Measurements from ENCODE around the gene MIF.
"Not testable (repeated sequence)": the region's sequence is repeated elsewhere in the genome, so short reads cannot be mapped to it uniquely, and the experiment has no call there.

The MIF gene

DNA sequence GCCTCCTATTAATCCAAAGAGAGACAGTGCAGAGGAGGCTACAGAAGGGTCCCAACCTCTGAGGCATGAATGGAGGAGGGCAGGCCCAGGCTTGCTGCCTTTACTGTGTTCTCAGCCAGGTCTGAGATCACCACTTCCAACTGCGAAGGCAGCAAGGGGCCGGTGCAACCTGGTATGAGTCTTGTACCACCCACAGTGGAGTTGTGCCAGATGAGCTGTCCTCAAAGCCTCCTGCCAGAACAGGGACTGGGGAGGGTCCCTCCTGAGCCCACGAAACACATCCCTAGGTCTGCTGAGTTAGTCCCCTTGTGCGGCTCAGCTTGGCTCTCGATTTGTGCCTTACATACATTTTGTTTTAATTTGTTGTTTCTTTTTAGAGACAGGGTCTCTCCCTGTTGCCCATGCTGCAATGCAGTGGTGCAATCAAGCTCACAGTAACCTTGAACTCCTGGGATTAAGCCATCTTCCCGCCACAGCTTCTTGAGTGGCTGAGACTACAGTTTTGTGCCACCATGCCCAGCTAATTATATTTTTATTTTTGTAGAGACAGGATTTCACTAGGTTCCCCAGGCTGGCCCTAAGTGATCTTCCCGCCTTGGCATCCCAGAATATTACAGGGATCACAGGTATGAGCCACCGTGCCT, 9.3 kb downstream of the MIF start:
- no peak for DNase-seq

GRCh38 chr22:23904573-23905254, 10.5 kb downstream of the MIF start:
- DNase-seq, result no peak

DNA sequence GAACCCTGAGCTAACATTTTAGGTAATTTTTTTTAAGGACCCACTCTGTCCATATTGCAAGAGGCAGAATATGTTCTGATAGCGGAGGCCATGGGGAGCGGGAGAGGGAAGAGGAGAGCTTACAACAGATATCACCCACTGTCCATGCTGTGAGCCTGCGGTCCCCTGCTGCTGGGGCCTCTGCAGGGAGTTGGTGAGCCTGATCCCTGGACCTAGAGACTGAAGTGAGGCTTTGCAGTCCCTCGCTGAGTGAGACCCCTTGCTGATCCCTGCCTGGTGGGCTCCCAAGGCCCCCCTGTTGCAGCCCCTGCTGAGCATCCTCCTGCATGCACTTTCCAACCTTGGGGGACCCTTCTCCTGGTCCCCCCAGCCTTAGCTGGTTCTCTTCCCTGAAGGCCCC, 12.5 kb downstream of the MIF start:
- no peak for DNase-seq

- not testable (repeated sequence) for DNase-seq
Observed at GRCh38 chr22:23907423-23907822, 13.2 kb downstream of the MIF start.

DNA sequence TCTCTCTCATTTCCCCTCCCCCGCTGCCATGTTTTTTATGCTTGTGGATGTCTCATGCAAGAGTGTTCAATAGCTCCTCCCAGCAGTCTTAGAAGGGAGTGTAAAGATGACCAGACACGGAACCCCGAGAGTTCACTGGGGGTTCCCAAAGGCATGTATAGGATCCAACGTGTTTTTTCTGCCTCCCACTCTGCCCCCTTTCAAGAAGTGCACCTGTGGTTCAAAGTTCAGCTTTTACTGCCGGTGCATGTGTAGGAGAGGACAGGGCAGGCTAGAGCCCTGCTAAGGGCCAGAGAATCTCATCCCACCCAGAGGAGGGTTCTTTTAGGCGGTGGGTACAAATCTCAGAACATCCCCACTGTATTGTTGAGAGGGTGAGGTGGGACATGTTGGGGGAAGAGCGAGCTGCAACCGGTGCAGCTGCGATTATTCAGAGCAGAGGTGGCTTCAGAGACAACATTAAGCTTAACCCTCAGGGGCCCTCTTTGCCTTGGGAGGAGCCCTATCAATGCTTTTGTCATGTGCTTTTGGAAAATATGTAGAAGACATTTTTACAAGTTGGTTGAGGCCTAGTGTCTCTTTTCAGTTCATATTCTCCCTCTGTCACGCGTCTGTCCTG, 14.5 kb downstream of the MIF start:
- DNase-seq, result no peak

- no peak for DNase-seq
Observed at GRCh38 chr22:23909296-23909898, 15.2 kb downstream of the MIF start.

DNA sequence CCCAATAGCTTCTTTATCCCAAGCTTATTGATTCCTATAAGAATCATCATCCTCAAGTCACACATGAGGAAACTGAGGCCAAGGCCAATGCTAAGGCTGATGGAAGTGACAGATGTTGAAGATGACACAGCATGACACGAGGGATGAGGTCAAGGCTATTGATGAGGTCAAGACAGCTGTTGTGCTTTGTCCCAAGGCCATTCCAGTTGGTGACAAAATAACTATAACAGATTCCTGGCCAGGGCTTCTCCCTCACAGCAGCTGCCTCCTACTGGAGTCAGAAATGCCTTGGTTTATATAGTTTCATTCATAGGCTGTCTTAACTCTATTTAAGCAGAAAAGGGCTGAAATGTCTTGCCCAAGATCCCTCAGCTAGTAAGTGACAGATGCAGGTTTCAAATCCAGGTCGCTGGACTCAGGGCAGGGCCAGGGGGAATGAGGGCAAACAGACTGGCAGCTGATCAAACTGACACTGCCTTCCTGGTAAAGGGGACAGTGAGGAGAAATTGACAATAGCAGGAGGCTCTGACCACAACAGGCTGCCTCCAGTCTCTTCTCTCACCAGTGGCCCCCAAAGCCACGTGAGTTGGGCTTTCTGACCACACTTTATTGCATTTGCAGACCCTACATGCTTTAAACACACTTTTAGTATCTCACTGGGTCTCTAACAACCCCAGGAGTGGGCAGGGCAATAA, 16.5 kb downstream of the MIF start:
- no peak for DNase-seq

DNA sequence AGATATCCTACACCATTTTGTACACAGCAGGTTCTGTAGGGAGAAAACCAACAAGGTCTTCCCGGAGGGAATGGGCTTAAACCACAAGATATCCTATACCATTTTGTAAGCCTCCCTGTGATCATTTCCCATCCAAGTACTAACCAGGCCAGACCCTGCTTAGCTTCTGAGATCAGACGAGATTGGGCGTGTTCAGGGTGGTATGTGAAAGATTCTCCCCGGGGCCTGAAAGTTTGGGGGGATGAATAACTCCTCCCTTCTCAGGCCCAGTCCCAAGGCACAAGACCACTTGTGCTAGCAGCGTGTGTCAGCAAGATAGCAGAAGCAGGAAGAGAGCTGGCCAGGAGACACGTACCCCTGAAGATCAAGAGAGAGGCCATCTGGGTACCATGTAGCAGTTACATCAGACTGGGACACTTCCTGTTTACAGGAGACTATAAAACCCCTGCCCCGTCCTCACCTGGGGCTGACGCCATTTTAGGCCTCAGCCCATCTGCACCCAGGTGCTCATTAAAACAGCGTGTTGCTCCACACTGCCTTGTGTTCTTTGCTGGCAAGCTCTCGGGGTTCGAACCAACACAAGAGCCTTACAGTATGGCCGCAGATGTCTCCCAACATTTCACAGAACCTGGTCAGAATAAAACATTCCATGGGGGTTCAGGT, 17.3 kb downstream of the MIF start:
- DNase-seq, result no peak

- no peak for DNase-seq
Observed at GRCh38 chr22:23912293-23912903, 18.2 kb downstream of the MIF start.

- DNase-seq, result no peak
Observed at GRCh38 chr22:23913306-23913660, 19.1 kb downstream of the MIF start.

- peak; percentile 100 for DNase-seq
Observed at GRCh38 chr22:23913661-23914353, 19.6 kb downstream of the MIF start.

- no peak for DNase-seq
Observed at GRCh38 chr22:23915290-23915689, 21.1 kb downstream of the MIF start.

DNA sequence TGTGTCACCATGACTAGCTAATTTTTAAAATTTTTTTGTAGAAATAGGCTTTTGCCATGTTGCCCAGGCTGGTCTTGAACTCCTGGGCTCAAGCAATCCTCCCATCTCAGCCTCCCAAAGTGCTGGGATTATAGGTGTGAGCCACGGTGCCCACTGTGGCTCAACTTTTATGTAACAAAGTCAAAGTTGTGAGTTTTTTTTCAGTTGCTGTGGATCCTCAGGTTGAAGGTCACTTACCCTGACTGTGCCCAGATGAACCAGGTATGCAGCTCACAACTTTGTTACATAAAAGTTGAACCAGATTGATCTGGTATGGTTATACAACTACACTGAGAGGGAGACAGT, 26.1 kb downstream of the MIF start:
- not testable (repeated sequence) for DNase-seq

GRCh38 chr22:23921586-23922201, 27.5 kb downstream of the MIF start:
- DNase-seq, result not testable (repeated sequence)

DNA sequence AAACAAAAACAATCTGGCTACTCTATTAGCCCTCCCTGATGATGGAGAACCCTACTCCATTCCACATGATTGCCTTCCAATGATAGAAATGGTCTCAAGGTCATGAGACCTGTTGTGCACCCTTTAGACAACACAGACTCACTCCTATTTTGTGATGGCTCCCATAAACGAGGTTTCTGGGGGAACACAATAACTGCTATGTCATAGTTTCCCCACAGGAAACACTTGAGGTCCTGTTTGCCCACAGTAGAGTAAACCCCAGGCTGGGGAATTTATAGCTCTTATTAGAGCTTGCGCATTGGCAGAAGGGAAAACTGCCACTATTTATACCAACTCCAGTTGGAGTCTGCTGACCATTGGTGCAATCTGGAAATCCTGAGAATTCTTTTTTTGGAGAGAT, 28.7 kb downstream of the MIF start:
- no peak for DNase-seq

DNA sequence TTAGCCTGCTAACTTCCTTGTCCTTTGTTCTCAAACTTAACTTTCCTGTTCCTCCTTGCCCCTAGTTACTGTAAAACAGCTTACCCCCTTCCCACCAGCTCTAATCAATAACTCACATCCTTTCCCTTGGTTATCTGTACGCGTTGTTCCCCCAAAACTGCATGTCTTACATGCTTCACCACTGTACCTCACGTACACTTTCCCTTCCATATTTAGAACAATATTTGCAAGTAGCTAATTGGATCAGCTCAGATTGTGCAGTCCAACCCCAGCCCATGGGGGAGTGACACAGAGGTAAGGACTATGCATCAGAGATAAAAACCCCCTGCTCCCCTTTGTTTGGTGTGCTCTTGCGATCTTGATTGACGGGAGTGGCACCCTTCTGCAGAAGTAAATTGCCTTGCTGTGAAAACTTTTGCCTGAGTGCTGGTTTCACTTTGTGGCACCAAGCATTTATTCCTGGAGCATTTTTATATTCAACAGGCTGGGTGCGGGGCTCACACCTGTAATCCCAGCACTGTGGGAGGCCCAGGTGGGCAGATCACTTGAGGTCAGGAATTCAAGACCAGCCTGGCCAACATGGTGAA, 30.9 kb downstream of the MIF start:
- DNase-seq, result no peak

DNA sequence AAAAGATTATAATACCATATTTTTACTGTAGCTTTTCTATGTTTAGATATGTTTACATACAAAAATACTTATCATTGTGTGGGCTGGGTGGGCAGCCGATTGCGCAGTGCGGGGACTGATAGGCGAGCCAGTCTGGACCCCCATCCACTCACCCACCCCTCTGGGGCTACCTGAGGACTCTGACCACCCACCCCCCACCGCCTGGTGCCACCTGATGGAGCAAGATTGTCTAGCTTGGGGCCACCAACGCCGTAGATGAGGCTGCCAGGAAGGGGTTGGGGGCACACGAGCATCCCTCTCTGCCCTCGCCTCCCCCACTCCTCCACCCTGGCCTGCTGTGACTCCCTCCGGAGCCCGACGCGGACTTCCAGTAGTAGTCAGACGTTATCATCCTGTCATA, 32.4 kb downstream of the MIF start:
- DNase-seq, result no peak

- DNase-seq, result no peak
Observed at GRCh38 chr22:23938328-23939016, 44.3 kb downstream of the MIF start.

DNA sequence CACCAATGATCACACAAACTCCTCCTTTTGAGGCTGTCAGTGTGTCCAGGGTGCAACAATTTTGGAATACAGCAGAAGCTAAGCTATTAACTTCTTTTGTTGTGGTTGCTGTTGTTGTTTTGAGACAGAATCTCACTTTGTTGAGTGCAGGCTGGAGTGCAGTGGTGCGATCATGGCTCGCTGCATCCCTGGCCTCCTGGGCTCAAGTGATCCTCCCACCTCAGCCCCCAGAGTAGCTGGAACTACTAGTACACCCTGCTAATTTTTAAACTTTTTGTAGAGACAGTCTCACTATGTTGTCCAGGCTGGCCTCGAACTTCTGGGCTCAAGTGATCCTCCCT, 44.8 kb downstream of the MIF start:
- DNase-seq, result no peak

GRCh38 chr22:23940166-23940565, 46.0 kb downstream of the MIF start:
- DNase-seq, result not testable (repeated sequence)
